T-cell (primary cell): Measurements from ENCODE around the gene AQP12B. TPM values are rescaled to one million over a fixed set of nuclear protein-coding genes. Genes with fewer than 3 reads are reported as not detected.
"Not testable (repeated sequence)": the region's sequence is repeated elsewhere in the genome, so short reads cannot be mapped to it uniquely, and the experiment has no call there.

ENCODE experiments used
- ATAC-seq, 4 experiments: fragments of 200-7000 bp in 3 of 4; fragments of 150-1000 bp in 1 of 4; cut with Tn5 transposase; replicated peaks in 1 of 4; 1 replicate in 3 of 4; 2 replicates in 1 of 4; pipeline ENCODE4 v1.10.0; 2021; ENCODE audit warnings: moderate library complexity in 3 of 4, mild to moderate bottlenecking in 2 of 4, moderate number of reproducible peaks in 1 of 4
- CTCF ChIA-PET, 2 donors: fragments of 300-600 bp; sonication (Branson Sonifier 250); formaldehyde crosslinking; loops; one replicate each; lab custom pipeline; 2022; ENCODE audit warnings: antibody characterized with exemption in 2 of 2; lab: Charles Lee
- POLR2A ChIA-PET, 2 donors: fragments of 300-600 bp; sonication (Branson Sonifier 250); formaldehyde crosslinking; loops; one replicate each; lab custom pipeline; 2022; ENCODE audit warnings: antibody characterized with exemption in 2 of 2; lab: Charles Lee
- DNase-seq, 35 experiments: peaks; one replicate each; pipeline versions ENCODE4 v3.0.0 to v3.0.0-alpha.2; 2013 to 2023
- H3K27ac ChIP-seq: one replicate; pipeline ENCODE4 v1.5.1; 2013; ENCODE audit warnings: low read length
- H3K27me3 ChIP-seq, 2 experiments: replicated peaks in 1 of 2; 1 replicate in 1 of 2; 2 replicates in 1 of 2; pipeline versions ENCODE4 v1.6.1 to v1.7.0; 2013; ENCODE audit warnings: low read length in 1 of 2, mixed read lengths in 1 of 2; ENCODE audit not compliant: control insufficient read depth in 2 of 2, insufficient read depth in 2 of 2; ENCODE audit errors: extremely low read depth in 1 of 2
- H3K36me3 ChIP-seq, 2 donors: 1 replicate in 1 of 2; 2 replicates in 1 of 2; pipeline versions ENCODE4 v1.6.1 to v1.7.0; 2013; ENCODE audit warnings: low read length in 1 of 2; ENCODE audit not compliant: control insufficient read depth in 2 of 2, insufficient read depth in 1 of 2; ENCODE audit errors: extremely low read depth in 1 of 2
- H3K4me1 ChIP-seq, 2 experiments: 1 replicate in 1 of 2; 2 replicates in 1 of 2; pipeline versions ENCODE4 v1.6.1 to v1.7.0; 2013; ENCODE audit warnings: low read length in 2 of 2, mixed read lengths in 1 of 2; ENCODE audit not compliant: insufficient read depth in 2 of 2, control insufficient read depth in 1 of 2; ENCODE audit errors: extremely low read depth in 1 of 2
- H3K4me3 ChIP-seq, 2 donors: 1 replicate in 1 of 2; 2 replicates in 1 of 2; pipeline versions ENCODE4 v1.5.1 to v1.7.0; 2013; ENCODE audit warnings: mild to moderate bottlenecking in 2 of 2, low read length in 1 of 2, moderate library complexity in 1 of 2; ENCODE audit not compliant: control insufficient read depth in 1 of 2; ENCODE audit errors: extremely low read depth in 1 of 2
- H3K9me3 ChIP-seq: 2 replicates; pipeline ENCODE4 v1.7.0; 2013
- H3K27ac Mint-ChIP-seq, 2 donors: one replicate each; pipeline ENCODE4 v1.8.0; 2020 to 2021; ENCODE audit warnings: mild to moderate bottlenecking in 2 of 2, mixed read lengths in 2 of 2
- H3K27me3 Mint-ChIP-seq, 2 donors: one replicate each; pipeline ENCODE4 v1.8.0; 2021 to 2022; ENCODE audit warnings: mixed read lengths in 2 of 2
- H3K36me3 Mint-ChIP-seq: one replicate; pipeline ENCODE4 v1.8.0; 2021; ENCODE audit warnings: mixed read lengths
- H3K4me1 Mint-ChIP-seq, 3 donors: one replicate each; pipeline ENCODE4 v1.8.0; 2020 to 2022; ENCODE audit warnings: mixed read lengths in 3 of 3, mild to moderate bottlenecking in 1 of 3
- H3K4me3 Mint-ChIP-seq, 3 donors: one replicate each; pipeline ENCODE4 v1.8.0; 2020 to 2022; ENCODE audit warnings: mild to moderate bottlenecking in 3 of 3, mixed read lengths in 3 of 3, moderate library complexity in 3 of 3
- H3K9me3 Mint-ChIP-seq, 3 donors: one replicate each; pipeline ENCODE4 v1.8.0; 2020 to 2022; ENCODE audit warnings: mixed read lengths in 3 of 3
- WGBS: methylation state at CpG from one replicate; pipeline ENCODE4 v1.1.5; 2013; ENCODE audit warnings: missing lambda C conversion rate; ENCODE audit not compliant: insufficient coverage; 5-methylcytosine and 5-hydroxymethylcytosine counted together
- total RNA-seq, 35 experiments: library from RNA in 6 of 35; stranded (reverse) in 6 of 35; fragments of 120-200 nt in 1 of 35; gene quantifications; one replicate each; pipeline versions ENCODE4 v1.2.1 to v1.2.4 and lab custom pipeline; 2013 to 2026

The AQP12B gene
- total RNA-seq, 5 donors from 2014 or later (not counting 1 experiment from before 2014, with no cell fraction given) = not detected

- CTCF ChIA-PET, H3K9me3 ChIP-seq, H3K9me3 Mint-ChIP-seq, H3K27me3 Mint-ChIP-seq, H3K36me3 ChIP-seq, POLR2A ChIA-PET, H3K36me3 Mint-ChIP-seq, H3K27me3 ChIP-seq, H3K4me1 ChIP-seq, H3K27ac ChIP-seq: not testable (repeated sequence)
- ATAC-seq = peak; percentile 47 to 88 (median 62)
- H3K4me3 ChIP-seq = peak overlapping the region in 1 of 2 donors; percentile 12
- H3K4me3 Mint-ChIP-seq = peak overlapping the region in 2 of 3 donors; percentile 13 to 61
- DNase-seq = peak in 1 of 35 experiments; percentile 0
- 87% methylated on average over 3 of the region's 18 CpGs for WGBS
- peaks cover 0 to 10% (median 5%) of the 10 kb centered on the region in 3 donors for H3K4me1 Mint-ChIP-seq
- H3K27ac Mint-ChIP-seq = peak overlapping the region in 1 of 2 donors; percentile 55
Measured at GRCh38 chr2:240690421-240691074, 7.9 kb upstream of the AQP12B start.

GRCh38 chr2:240689975-240690374 is 7.3 kb upstream of the AQP12B start:
- no peaks in the 10 kb centered on the region for H3K36me3 ChIP-seq
- peak overlapping the region in 1 of 3 donors; percentile 61 for H3K4me3 Mint-ChIP-seq
- DNase-seq = no peak
- H3K4me3 ChIP-seq = no peak overlapping the region
- CTCF ChIA-PET = no interaction called here
- no peaks in the 10 kb centered on the region for H3K9me3 ChIP-seq
- H3K4me1 Mint-ChIP-seq = peaks cover 0 to 10% (median 5%) of the 10 kb centered on the region in 3 donors
- peaks cover 0 to 3% of the 10 kb centered on the region in 2 experiments for H3K4me1 ChIP-seq
- H3K27me3 ChIP-seq = no peaks in the 10 kb centered on the region
- H3K27ac ChIP-seq = no peak overlapping the region
- H3K27ac Mint-ChIP-seq = peak overlapping the region in 1 of 2 donors; percentile 55
- 80% methylated on average over 6 of the region's 11 CpGs for WGBS
- no peak for ATAC-seq
- POLR2A ChIA-PET = no interaction called here
- no peaks in the 10 kb centered on the region for H3K36me3 Mint-ChIP-seq
- no peaks in the 10 kb centered on the region for H3K27me3 Mint-ChIP-seq
- H3K9me3 Mint-ChIP-seq = no peaks in the 10 kb centered on the region

GRCh38 chr2:240688553-240688919 is 5.9 kb upstream of the AQP12B start:
- DNase-seq (no peak), ATAC-seq (no peak)
- Histone ChIP-seq H3K27ac (no peak overlapping the region), H3K36me3 (no peaks in the 10 kb centered on the region), H3K9me3 (no peaks in the 10 kb centered on the region), H3K4me3 (no peak overlapping the region), H3K27me3 (peaks cover 0 to 3% of the 10 kb centered on the region in 2 experiments), H3K4me1 (peaks cover 0 to 11% of the 10 kb centered on the region in 2 experiments)
- 92% methylated on average over 4 of the region's 9 CpGs for WGBS
- Mint-ChIP-seq H3K9me3 (no peaks in the 10 kb centered on the region), H3K4me3 (no peak overlapping the region), H3K4me1 (peaks cover 0 to 17% (median 7%) of the 10 kb centered on the region in 3 donors), H3K36me3 (no peaks in the 10 kb centered on the region), H3K27ac (no peak overlapping the region), H3K27me3 (no peaks in the 10 kb centered on the region)
- POLR2A ChIA-PET = no interaction called here
- CTCF ChIA-PET = no interaction called here

- H3K27me3 Mint-ChIP-seq = no peaks in the 10 kb centered on the region
- Histone ChIP-seq H3K27me3 (peaks cover 0 to 3% of the 10 kb centered on the region in 2 experiments), H3K4me1 (peaks cover 0 to 13% of the 10 kb centered on the region in 2 experiments), H3K9me3 (no peaks in the 10 kb centered on the region), H3K36me3 (no peaks in the 10 kb centered on the region), H3K27ac (no peak overlapping the region), H3K4me3 (no peak overlapping the region)
- H3K9me3 Mint-ChIP-seq = no peaks in the 10 kb centered on the region
- H3K4me1 Mint-ChIP-seq = peaks cover 0 to 19% (median 7%) of the 10 kb centered on the region in 3 donors
- CTCF ChIA-PET = no interaction called here
- POLR2A ChIA-PET = no interaction called here
- no peak for DNase-seq
- WGBS = 90% methylated on average over 8 of the region's 14 CpGs
- H3K4me3 Mint-ChIP-seq = no peak overlapping the region
- no peak for ATAC-seq
- H3K27ac Mint-ChIP-seq = no peak overlapping the region
- no peaks in the 10 kb centered on the region for H3K36me3 Mint-ChIP-seq
Measured at GRCh38 chr2:240687741-240688552, 5.3 kb upstream of the AQP12B start.

DNA sequence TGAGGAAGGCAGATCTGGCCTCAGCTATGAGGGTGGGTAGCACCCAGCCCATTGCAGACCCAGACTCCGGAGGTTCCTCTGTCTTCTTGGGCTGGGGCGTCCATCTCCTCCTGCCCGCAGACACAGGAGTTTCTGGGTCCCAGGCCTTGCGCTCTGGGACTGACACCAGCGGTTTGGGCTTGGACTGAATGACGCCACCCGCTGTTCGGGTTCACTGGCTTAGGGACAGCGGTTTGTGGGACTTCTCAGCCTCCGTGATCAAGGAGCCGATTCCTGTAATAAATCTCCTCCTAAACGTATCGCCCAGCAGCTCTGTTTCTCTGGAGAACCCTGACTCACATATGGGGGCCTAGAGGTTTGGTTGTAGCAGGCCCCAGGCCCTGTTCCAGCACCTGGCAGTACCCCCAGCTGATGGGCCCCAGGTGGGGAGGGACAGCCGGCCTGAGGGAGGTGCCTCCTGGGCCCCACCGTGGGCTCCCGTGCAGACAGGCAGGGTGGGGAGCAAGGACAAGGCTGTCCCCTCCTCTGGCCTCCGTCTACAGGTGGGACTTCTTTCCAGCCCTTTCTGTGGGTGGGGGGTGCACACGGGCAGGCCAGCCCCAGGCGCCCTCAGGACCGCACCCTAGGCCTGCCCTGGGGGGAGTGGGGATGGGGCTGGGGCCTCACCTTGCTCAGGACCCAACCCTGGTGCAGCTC is 4.5 kb upstream of the AQP12B start:
- POLR2A ChIA-PET = no interaction called here
- H3K4me1 ChIP-seq = peaks cover 0 to 13% of the 10 kb centered on the region in 2 experiments
- no peaks in the 10 kb centered on the region for H3K9me3 ChIP-seq
- peaks cover 0 to 19% (median 7%) of the 10 kb centered on the region in 3 donors for H3K4me1 Mint-ChIP-seq
- H3K36me3 Mint-ChIP-seq = no peaks in the 10 kb centered on the region
- CTCF ChIA-PET = no interaction called here
- no peak overlapping the region for H3K4me3 Mint-ChIP-seq
- WGBS = 87% methylated on average over 9 of the region's 20 CpGs
- no peak overlapping the region for H3K27ac ChIP-seq
- no peaks in the 10 kb centered on the region for H3K36me3 ChIP-seq
- H3K4me3 ChIP-seq = no peak overlapping the region
- peaks cover 0 to 3% of the 10 kb centered on the region in 2 experiments for H3K27me3 ChIP-seq
- H3K27ac Mint-ChIP-seq = no peak overlapping the region
- DNase-seq (no peak), ATAC-seq (no peak)
- H3K27me3 Mint-ChIP-seq = no peaks in the 10 kb centered on the region
- no peaks in the 10 kb centered on the region for H3K9me3 Mint-ChIP-seq

DNA sequence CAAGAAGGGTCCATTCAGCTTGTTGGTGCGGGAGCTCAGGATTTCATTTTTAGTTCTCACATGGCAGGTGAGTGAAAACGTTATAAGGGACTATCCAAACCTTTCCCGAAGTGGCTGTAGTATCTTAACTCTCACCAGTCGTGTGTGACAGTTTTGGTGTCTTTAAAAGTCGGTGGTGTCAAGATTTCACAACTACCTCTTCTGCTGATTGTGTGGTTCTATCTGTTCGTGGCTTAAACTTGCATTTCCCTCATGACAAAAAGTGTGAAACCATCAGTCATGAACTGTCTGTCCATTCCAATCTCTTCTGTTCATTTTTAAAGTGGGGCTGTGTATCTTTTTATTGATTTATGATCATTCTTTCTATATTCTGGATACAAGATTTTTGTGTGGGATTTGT is 3.8 kb upstream of the AQP12B start:
- peaks cover 0 to 3% of the 10 kb centered on the region in 2 experiments for H3K27me3 ChIP-seq
- DNase-seq = no peak
- no peak overlapping the region for H3K27ac ChIP-seq
- H3K9me3 ChIP-seq = no peaks in the 10 kb centered on the region
- H3K36me3 ChIP-seq = no peaks in the 10 kb centered on the region
- H3K4me3 ChIP-seq = no peak overlapping the region
- H3K4me1 ChIP-seq = peaks cover 0 to 13% of the 10 kb centered on the region in 2 experiments
- WGBS = no CpG with 5 or more reads among the region's 6 CpGs
- Mint-ChIP-seq H3K36me3 (no peaks in the 10 kb centered on the region), H3K4me3 (no peak overlapping the region), H3K27me3 (no peaks in the 10 kb centered on the region), H3K27ac (no peak overlapping the region), H3K9me3 (no peaks in the 10 kb centered on the region), H3K4me1 (peaks cover 0 to 19% (median 7%) of the 10 kb centered on the region in 3 donors)
- ChIA-PET CTCF (interaction anchor here in 1 of 2 donors (0.5 kb wide), 1 partner anchor 30 kb away, joined by 3 read pairs; no protein-coding TSS in a partner anchor), POLR2A (no interaction called here)
- ATAC-seq = no peak
